Loucy (cell line): ENCODE results near the gene ADCY5.

Source experiments
- EZH2phosphoT487 ChIP-seq: fragments of 200-600 bp; IDR thresholded peaks from 2 replicates; pipeline ENCODE4 v1.6.1; 2018; ENCODE audit warnings: antibody characterized with exemption, mild to moderate bottlenecking, moderate library complexity, borderline replicate concordance
- TF ChIP-seq, protein P1 (sequence below): fragments of 200-600 bp; sonication (generic); conservative IDR thresholded peaks from 2 replicates; pipeline ENCODE4 v1.5.1; 2014; ENCODE audit warnings: mild to moderate bottlenecking, antibody characterized with exemption, low read length

DNA sequence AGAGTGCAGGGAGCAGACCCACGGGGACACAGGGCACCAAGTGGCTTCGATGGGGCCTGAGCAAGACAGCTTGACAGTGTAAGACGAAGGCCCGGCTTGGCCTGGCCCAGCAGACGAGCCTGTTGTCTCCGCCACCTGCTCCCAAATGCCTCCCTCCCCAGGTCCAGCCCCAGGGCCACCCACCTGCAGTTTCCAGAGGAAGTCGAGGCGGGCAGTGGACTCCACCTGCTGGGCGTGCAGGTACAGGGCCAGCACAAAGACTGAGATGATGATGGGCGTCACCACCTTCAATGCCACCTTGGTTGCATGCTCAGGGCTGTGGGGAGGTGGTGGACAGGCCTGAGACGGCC lies 153.0 kb downstream of the ADCY5 start:
- TF ChIP-seq, protein P1, sequence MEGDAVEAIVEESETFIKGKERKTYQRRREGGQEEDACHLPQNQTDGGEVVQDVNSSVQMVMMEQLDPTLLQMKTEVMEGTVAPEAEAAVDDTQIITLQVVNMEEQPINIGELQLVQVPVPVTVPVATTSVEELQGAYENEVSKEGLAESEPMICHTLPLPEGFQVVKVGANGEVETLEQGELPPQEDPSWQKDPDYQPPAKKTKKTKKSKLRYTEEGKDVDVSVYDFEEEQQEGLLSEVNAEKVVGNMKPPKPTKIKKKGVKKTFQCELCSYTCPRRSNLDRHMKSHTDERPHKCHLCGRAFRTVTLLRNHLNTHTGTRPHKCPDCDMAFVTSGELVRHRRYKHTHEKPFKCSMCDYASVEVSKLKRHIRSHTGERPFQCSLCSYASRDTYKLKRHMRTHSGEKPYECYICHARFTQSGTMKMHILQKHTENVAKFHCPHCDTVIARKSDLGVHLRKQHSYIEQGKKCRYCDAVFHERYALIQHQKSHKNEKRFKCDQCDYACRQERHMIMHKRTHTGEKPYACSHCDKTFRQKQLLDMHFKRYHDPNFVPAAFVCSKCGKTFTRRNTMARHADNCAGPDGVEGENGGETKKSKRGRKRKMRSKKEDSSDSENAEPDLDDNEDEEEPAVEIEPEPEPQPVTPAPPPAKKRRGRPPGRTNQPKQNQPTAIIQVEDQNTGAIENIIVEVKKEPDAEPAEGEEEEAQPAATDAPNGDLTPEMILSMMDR: no peak
- no peak for TF ChIP-seq EZH2phosphoT487
